Endothelial cell of umbilical vein (primary cell): ENCODE data around the gene H2BK1. TPM values are rescaled to one million over a fixed set of nuclear protein-coding genes. Genes with fewer than 3 reads are reported as not detected.

ENCODE experiments used
- BruUV-seq: library from RNA; stranded (reverse); fragments of 400-500 nt; replicated peaks from 2 replicates; lab custom pipeline; 2021; lab: Mats Ljungman, UMichigan
- CTCF ChIA-PET: fragments of 300-600, 350-600 bp; sonication (Branson Sonifier 250); formaldehyde crosslinking; loops from one replicate; lab custom pipeline; 2021; ENCODE audit warnings: antibody characterized with exemption, inconsistent platforms; lab: Charles Lee
- POLR2A ChIA-PET: fragments of 300-600, 350-600 bp; sonication (Branson Sonifier 250); formaldehyde crosslinking; loops from one replicate; lab custom pipeline; 2021; ENCODE audit warnings: antibody characterized with exemption, inconsistent platforms; lab: Charles Lee
- DNase-seq: peaks from one replicate; pipeline ENCODE4 v3.0.0-alpha.2; 2011; ENCODE audit warnings: low read depth, low spot score
- FAIRE-seq: peaks from 2 replicates; lab custom pipeline; 2011; peaks lifted over from hg19 to GRCh38; lab: Jason Lieb, UNC
- H2AFZ ChIP-seq: 2 replicates; pipeline ENCODE4 v1.6.0; 2012; ENCODE audit warnings: low read depth, low read length, control low read depth, inconsistent platforms
- H3K27ac ChIP-seq: 2 replicates; pipeline ENCODE4 v1.5.1; 2011; ENCODE audit warnings: low read depth, mild to moderate bottlenecking, control low read depth, low read length, moderate library complexity; ENCODE audit not compliant: insufficient read depth
- H3K27me3 ChIP-seq, 2 experiments: 2 replicates each; pipeline versions ENCODE4 v1.6.0 to v1.6.1; 2011; ENCODE audit warnings: low read length in 2 of 2, mixed read lengths in 1 of 2; ENCODE audit not compliant: control insufficient read depth in 2 of 2, insufficient read depth in 2 of 2
- H3K36me3 ChIP-seq, 2 experiments: 2 replicates in 1 of 2; 3 replicates in 1 of 2; pipeline ENCODE4 v1.5.1; 2011; ENCODE audit warnings: low read length in 2 of 2, mild to moderate bottlenecking in 1 of 2, moderate library complexity in 1 of 2; ENCODE audit not compliant: control insufficient read depth in 2 of 2, insufficient read depth in 2 of 2; ENCODE audit errors: extremely low read depth in 1 of 2
- H3K4me1 ChIP-seq: 3 replicates; pipeline ENCODE4 v1.5.1; 2011; ENCODE audit warnings: mild to moderate bottlenecking, low read length; ENCODE audit not compliant: control insufficient read depth, insufficient read depth; ENCODE audit errors: extremely low read depth
- H3K4me2 ChIP-seq: 2 replicates; pipeline ENCODE4 v1.6.1; 2011; ENCODE audit warnings: low read length, control low read depth, mixed read lengths; ENCODE audit not compliant: insufficient read depth
- H3K4me3 ChIP-seq, 3 experiments: fragments of 200-600 bp in 1 of 3; sonication (generic), shearing (Covaris generic) in 1 of 3; replicated peaks in 1 of 3; 2 replicates each; pipeline ENCODE4 v1.5.1; 2011 to 2016; ENCODE audit warnings: control low read depth in 3 of 3, low read length in 3 of 3, mild to moderate bottlenecking in 2 of 3, inconsistent platforms in 1 of 3, low read depth in 1 of 3, moderate library complexity in 1 of 3; ENCODE audit not compliant: insufficient read depth in 1 of 3
- H3K79me2 ChIP-seq: 2 replicates; pipeline ENCODE4 v1.6.0; 2012; ENCODE audit warnings: low read length, inconsistent platforms; ENCODE audit not compliant: control insufficient read depth, insufficient read depth
- H3K9ac ChIP-seq: replicated peaks from 2 replicates; pipeline ENCODE3; 2011; ENCODE audit warnings: low read length, control low read depth; ENCODE audit not compliant: insufficient read depth; ENCODE audit errors: extremely low read depth
- H3K9me1 ChIP-seq: replicated peaks from 3 replicates; pipeline ENCODE4 v1.6.0; 2011; ENCODE audit warnings: mild to moderate bottlenecking, low read length; ENCODE audit not compliant: control insufficient read depth, insufficient read depth; ENCODE audit errors: extremely low read depth
- H3K9me3 ChIP-seq: replicated peaks from 2 replicates; pipeline ENCODE4 v1.5.1; 2012; ENCODE audit warnings: low read length, inconsistent platforms; ENCODE audit not compliant: control insufficient read depth, insufficient read depth
- H4K20me1 ChIP-seq: replicated peaks from 2 replicates; pipeline ENCODE3; 2011; ENCODE audit warnings: mild to moderate bottlenecking, low read length; ENCODE audit not compliant: control insufficient read depth, insufficient read depth; ENCODE audit errors: extremely low read depth
- EZH2 ChIP-seq: IDR thresholded peaks from 2 replicates; pipeline ENCODE4 v1.6.1; 2012; ENCODE audit warnings: borderline replicate concordance, low read depth, mild to moderate bottlenecking, moderate library complexity, low read length, inconsistent platforms; ENCODE audit not compliant: severe bottlenecking
- FOS ChIP-seq: IDR thresholded peaks from 2 replicates; pipeline ENCODE4 v1.6.1; 2011; ENCODE audit warnings: mild to moderate bottlenecking, low read length, moderate library complexity, borderline replicate concordance; ENCODE audit not compliant: insufficient read depth
- GATA2 ChIP-seq: IDR thresholded peaks from 2 replicates; pipeline ENCODE4 v1.7.0; 2011; ENCODE audit warnings: low read depth, mild to moderate bottlenecking, moderate library complexity, mixed read lengths, low read length; ENCODE audit not compliant: insufficient read length, insufficient read depth
- JUN ChIP-seq: IDR thresholded peaks from 2 replicates; pipeline ENCODE4 v1.6.1; 2011; ENCODE audit warnings: borderline replicate concordance, low read depth; ENCODE audit not compliant: insufficient read length, insufficient read depth
- MYC ChIP-seq: IDR thresholded peaks from one replicate; pipeline ENCODE4 v1.6.1; 2011; ENCODE audit warnings: mild to moderate bottlenecking, low read depth, low read length
- POLR2A ChIP-seq: IDR thresholded peaks from 2 replicates; pipeline ENCODE4 v1.6.1; 2012; ENCODE audit warnings: low read depth, mild to moderate bottlenecking, control low read depth, low read length
- POLR2AphosphoS5 ChIP-seq: IDR thresholded peaks from 2 replicates; pipeline ENCODE4 v1.6.1; 2012; ENCODE audit warnings: low read depth, mild to moderate bottlenecking, control low read depth, low read length, moderate library complexity; ENCODE audit not compliant: insufficient read depth
- dilution Hi-C: fragments of 300-500 bp; cut with MboI; formaldehyde crosslinking; loops from one replicate; pipeline ENCODE4 v1.15.0; 2019; ENCODE audit warnings: low sequenced_read_pairs; ENCODE audit not compliant: extremely low pct_ligation_motif_present
- intact Hi-C: fragments of 100-400 bp; cut with micrococcal nuclease; formaldehyde crosslinking; loops from one replicate; pipeline ENCODE4 v1.10.0; 2022
- polyA plus RNA-seq, 4 experiments: library from polyadenylated mRNA; depleted of rRNA in 3 of 4; stranded (reverse) in 3 of 4; unstranded in 1 of 4; fragments of >200 nt; gene quantifications; 2 replicates each; pipeline versions ENCODE4 v1.2.1 to v1.2.3, GENCODE V29; 2011 to 2012; ENCODE audit warnings: missing spikeins in 1 of 4
- total RNA-seq: library from RNA; stranded (reverse); gene quantifications from 2 replicates; pipeline ENCODE4 v1.2.3, GENCODE V29; 2021
- TF ChIP-seq, protein P1 (sequence below), 2 donors: IDR thresholded peaks; 1 replicate in 1 of 2; 2 replicates in 1 of 2; pipeline ENCODE4 v1.5.1; 2011; ENCODE audit warnings: low read length in 2 of 2, mild to moderate bottlenecking in 2 of 2, moderate library complexity in 2 of 2, control low read depth in 1 of 2, inconsistent platforms in 1 of 2, low read depth in 1 of 2; ENCODE audit not compliant: insufficient read depth in 1 of 2; ENCODE audit errors: extremely low read depth in 1 of 2
- TF ChIP-seq, protein P2 (sequence below): IDR thresholded peaks from 2 replicates; pipeline ENCODE4 v1.6.1; 2011; ENCODE audit not compliant: insufficient read depth, insufficient read length

The H2BK1 gene
- total and polyA plus RNA-seq, 2 donors (not counting 3 experiments of a cell fraction or from before 2014, with no cell fraction given), result not detected

DNA sequence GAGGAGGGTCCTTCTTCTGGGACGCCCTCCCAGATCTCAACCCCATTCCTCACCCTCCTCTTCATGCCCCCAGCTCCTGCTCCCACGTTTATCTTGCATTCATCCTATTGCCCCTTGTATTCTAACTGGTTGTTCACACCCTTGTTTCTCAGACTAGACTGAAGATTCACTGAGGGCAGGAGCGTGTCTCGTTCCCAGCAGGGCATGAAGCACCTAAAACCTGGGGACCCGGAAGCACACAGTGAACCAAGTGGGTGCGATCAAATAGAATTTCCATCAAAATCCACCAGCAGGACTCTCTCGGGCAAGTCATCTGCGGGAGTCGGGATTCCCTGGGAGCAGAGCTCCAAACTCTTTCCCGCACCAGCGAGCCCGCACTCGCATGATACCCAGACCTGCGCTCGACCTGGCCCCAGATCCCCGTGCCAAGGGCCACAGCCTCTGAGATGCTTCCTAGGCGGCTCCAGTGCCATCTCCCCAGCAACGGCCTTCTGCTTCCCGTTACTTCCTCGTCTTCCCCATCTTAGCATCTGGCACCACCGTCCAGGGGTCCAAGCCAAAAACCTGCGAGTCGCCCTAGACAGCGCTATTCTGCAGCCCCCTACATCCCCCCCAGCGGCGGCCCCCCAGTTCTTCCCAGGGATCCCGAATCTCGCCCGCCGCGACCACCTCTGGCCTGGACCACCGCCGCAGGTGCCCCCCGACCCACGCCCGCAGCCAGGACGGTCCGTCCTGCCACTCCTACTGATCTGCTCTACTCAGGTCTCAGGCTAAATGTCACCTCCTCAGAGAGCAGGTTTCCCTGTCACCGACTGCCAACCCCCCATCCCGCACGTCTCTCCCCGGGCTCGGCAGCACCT, 36.7 kb downstream of the H2BK1 start:
- CTCF ChIA-PET, result interaction anchor here (1.0 to 1.3 kb wide), 4 partner anchors 26 to 275 kb away, joined by 3 read pairs; no protein-coding TSS in a partner anchor
- Histone ChIP-seq H3K4me2 (no peak overlapping the region), H3K4me1 (no peaks in the 10 kb centered on the region), H3K27me3 (peaks cover 19 to 20% of the 10 kb centered on the region in 2 experiments), H3K27ac (no peak overlapping the region), H2AFZ (no peak overlapping the region), H4K20me1 (no peaks in the 10 kb centered on the region), H3K79me2 (no peaks in the 10 kb centered on the region), H3K9me3 (no peaks in the 10 kb centered on the region), H3K4me3 (no peak overlapping the region), H3K36me3 (no peaks in the 10 kb centered on the region), H3K9ac (no peak overlapping the region), H3K9me1 (no peaks in the 10 kb centered on the region)
- no TSS peak for BruUV-seq
- dilution Hi-C loops (no loop called here), intact Hi-C loops (loop anchor here (5.0 kb wide), 1 partner anchor 129 kb away; no protein-coding TSS in a partner anchor)
- no peak for TF ChIP-seq POLR2A
- TF ChIP-seq EZH2, result no peak
- TF ChIP-seq, protein P1, sequence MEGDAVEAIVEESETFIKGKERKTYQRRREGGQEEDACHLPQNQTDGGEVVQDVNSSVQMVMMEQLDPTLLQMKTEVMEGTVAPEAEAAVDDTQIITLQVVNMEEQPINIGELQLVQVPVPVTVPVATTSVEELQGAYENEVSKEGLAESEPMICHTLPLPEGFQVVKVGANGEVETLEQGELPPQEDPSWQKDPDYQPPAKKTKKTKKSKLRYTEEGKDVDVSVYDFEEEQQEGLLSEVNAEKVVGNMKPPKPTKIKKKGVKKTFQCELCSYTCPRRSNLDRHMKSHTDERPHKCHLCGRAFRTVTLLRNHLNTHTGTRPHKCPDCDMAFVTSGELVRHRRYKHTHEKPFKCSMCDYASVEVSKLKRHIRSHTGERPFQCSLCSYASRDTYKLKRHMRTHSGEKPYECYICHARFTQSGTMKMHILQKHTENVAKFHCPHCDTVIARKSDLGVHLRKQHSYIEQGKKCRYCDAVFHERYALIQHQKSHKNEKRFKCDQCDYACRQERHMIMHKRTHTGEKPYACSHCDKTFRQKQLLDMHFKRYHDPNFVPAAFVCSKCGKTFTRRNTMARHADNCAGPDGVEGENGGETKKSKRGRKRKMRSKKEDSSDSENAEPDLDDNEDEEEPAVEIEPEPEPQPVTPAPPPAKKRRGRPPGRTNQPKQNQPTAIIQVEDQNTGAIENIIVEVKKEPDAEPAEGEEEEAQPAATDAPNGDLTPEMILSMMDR (IDR thresholded peaks at IDR 0.05; ENCODE audit: extremely low read depth in 1 of 2, insufficient read depth in 1 of 2, low read depth in 1 of 2, low read length in 2 of 2), result no peak
- no peak for TF ChIP-seq MYC
- TF ChIP-seq GATA2, result no peak
- TF ChIP-seq, protein P2, sequence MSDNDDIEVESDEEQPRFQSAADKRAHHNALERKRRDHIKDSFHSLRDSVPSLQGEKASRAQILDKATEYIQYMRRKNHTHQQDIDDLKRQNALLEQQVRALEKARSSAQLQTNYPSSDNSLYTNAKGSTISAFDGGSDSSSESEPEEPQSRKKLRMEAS, result no peak
- no peak for TF ChIP-seq JUN
- TF ChIP-seq POLR2AphosphoS5, result no peak
- no peak for TF ChIP-seq FOS
- FAIRE-seq, result no peak
- DNase-seq, result no peak
- POLR2A ChIA-PET, result no interaction called here
